Endodermal cell (in vitro differentiated cells): ENCODE results near the gene SPDEF. TPM values are rescaled to one million over a fixed set of nuclear protein-coding genes. Genes with fewer than 3 reads are reported as not detected.

ENCODE experiments used
- DNase-seq: peaks from one replicate; pipeline ENCODE4 v3.0.0-alpha.2; 2017
- H3K27ac ChIP-seq: 2 replicates; pipeline ENCODE4 v1.5.1; 2013; ENCODE audit warnings: mild to moderate bottlenecking, low read depth, low read length, moderate library complexity
- H3K27me3 ChIP-seq: 2 replicates; pipeline ENCODE4 v1.6.1; 2013; ENCODE audit warnings: mild to moderate bottlenecking, low read length, moderate library complexity; ENCODE audit not compliant: insufficient read depth, control insufficient read depth, poor library complexity, severe bottlenecking
- H3K36me3 ChIP-seq: 2 replicates; pipeline ENCODE4 v1.7.0; 2013; ENCODE audit warnings: mild to moderate bottlenecking, low read length, moderate library complexity; ENCODE audit not compliant: control insufficient read depth, insufficient read depth
- H3K4me1 ChIP-seq: one replicate; pipeline ENCODE4 v1.7.0; 2013; ENCODE audit warnings: low read length; ENCODE audit not compliant: control insufficient read depth, insufficient read depth
- H3K4me3 ChIP-seq: 2 replicates; pipeline ENCODE4 v1.5.1; 2013; ENCODE audit warnings: mild to moderate bottlenecking, low read length, moderate library complexity
- H3K9ac ChIP-seq: 2 replicates; pipeline ENCODE4 v1.6.1; 2013; ENCODE audit warnings: mild to moderate bottlenecking, low read length, moderate library complexity; ENCODE audit not compliant: poor library complexity, severe bottlenecking; ENCODE audit errors: extremely low read depth
- H3K9me3 ChIP-seq: 2 replicates; pipeline ENCODE4 v1.6.1; 2013; ENCODE audit warnings: mild to moderate bottlenecking, low read length, moderate library complexity; ENCODE audit not compliant: control insufficient read depth
- H3K27ac Mint-ChIP-seq: 2 replicates; pipeline ENCODE4 v1.8.0; 2020; ENCODE audit warnings: mixed read lengths
- H3K27me3 Mint-ChIP-seq: 2 replicates; pipeline ENCODE4 v1.8.0; 2021; ENCODE audit warnings: mild to moderate bottlenecking, mixed read lengths; ENCODE audit not compliant: insufficient read depth
- H3K36me3 Mint-ChIP-seq: 2 replicates; pipeline ENCODE4 v1.8.0; 2020; ENCODE audit warnings: low read depth, mixed read lengths
- H3K4me1 Mint-ChIP-seq: 2 replicates; pipeline ENCODE4 v1.8.0; 2020; ENCODE audit warnings: mixed read lengths
- H3K4me3 Mint-ChIP-seq: 2 replicates; pipeline ENCODE4 v1.8.0; 2020; ENCODE audit warnings: mild to moderate bottlenecking, moderate library complexity, mixed read lengths
- H3K9me3 Mint-ChIP-seq: 2 replicates; pipeline ENCODE4 v1.8.0; 2020; ENCODE audit warnings: mild to moderate bottlenecking, mixed read lengths
- CTCF ChIP-seq: fragments of 200-600 bp; sonication (generic); conservative IDR thresholded peaks from 2 replicates; pipeline ENCODE4 v1.5.0; 2021; ENCODE audit warnings: antibody characterized with exemption, mild to moderate bottlenecking
- WGBS, 2 experiments: methylation state at CpG; one replicate each; pipeline versions ENCODE4 v1.1.5 to v1.1.7; 2013; ENCODE audit warnings: missing lambda C conversion rate in 2 of 2, mixed read lengths in 1 of 2; ENCODE audit not compliant: insufficient coverage in 1 of 2, insufficient read length in 1 of 2; 5-methylcytosine and 5-hydroxymethylcytosine counted together
- total RNA-seq, 2 donors: library from RNA; stranded (reverse); fragmentation: NEBNext Ultra II Directional in 1 of 2; extraction: Animal tissue kit (Norgen Biotek cat#: 25700) in 1 of 2; gene quantifications; 2 replicates in 1 of 2; 3 replicates in 1 of 2; pipeline ENCODE4 v1.2.1, GENCODE V29; 2021

The SPDEF gene
- total RNA-seq, 2 donors from 2014 or later, result 1.1 to 2.6 TPM

GRCh38 chr6:34529665-34530327, 26.3 kb downstream of the SPDEF start:
- H3K9me3 Mint-ChIP-seq, result no peaks in the 10 kb centered on the region
- H3K27me3 Mint-ChIP-seq, result peaks cover 8% of the 10 kb centered on the region
- 88 to 91% methylated on average over 6 to 10 of the region's 10 CpGs for WGBS, 2 experiments

GRCh38 chr6:34528996-34529664, 27.0 kb downstream of the SPDEF start:
- H3K9me3 Mint-ChIP-seq, result no peaks in the 10 kb centered on the region
- H3K9me3 ChIP-seq, result no peaks in the 10 kb centered on the region
- WGBS, 2 experiments, result 88 to 97% methylated on average over 4 to 8 of the region's 8 CpGs

More at GRCh38 chr6:34529665-34530327, 26.3 kb downstream of the SPDEF start:
- H3K4me1 Mint-ChIP-seq, result peaks cover 1% of the 10 kb centered on the region
- Histone ChIP-seq H3K9me3 (no peaks in the 10 kb centered on the region), H3K4me3 (no peak overlapping the region), H3K27ac (no peak overlapping the region), H3K36me3 (no peaks in the 10 kb centered on the region), H3K4me1 (peaks cover 3% of the 10 kb centered on the region), H3K9ac (no peak overlapping the region), H3K27me3 (no peaks in the 10 kb centered on the region)
- H3K36me3 Mint-ChIP-seq, result no peaks in the 10 kb centered on the region
- H3K4me3 Mint-ChIP-seq, result no peak overlapping the region
- H3K27ac Mint-ChIP-seq, result no peak overlapping the region
- TF ChIP-seq CTCF, result peak; percentile 21
- DNase-seq, result no peak

More at GRCh38 chr6:34528996-34529664, 27.0 kb downstream of the SPDEF start:
- DNase-seq, result no peak
- Mint-ChIP-seq H3K27me3 (peaks cover 8% of the 10 kb centered on the region), H3K4me3 (no peak overlapping the region), H3K4me1 (peaks cover 1% of the 10 kb centered on the region), H3K27ac (no peak overlapping the region), H3K36me3 (no peaks in the 10 kb centered on the region)
- TF ChIP-seq CTCF, result no peak
- H3K4me3 ChIP-seq, result no peak overlapping the region
- no peaks in the 10 kb centered on the region for H3K36me3 ChIP-seq
- no peaks in the 10 kb centered on the region for H3K27me3 ChIP-seq
- peaks cover 3% of the 10 kb centered on the region for H3K4me1 ChIP-seq
- H3K27ac ChIP-seq, result no peak overlapping the region
- H3K9ac ChIP-seq, result no peak overlapping the region
